ENCODE data around the gene PBRM1. TPM values are rescaled to one million over a fixed set of nuclear protein-coding genes. Genes with fewer than 3 reads are reported as not detected.

The PBRM1 gene
- total and polyA plus RNA-seq, 2 experiments from 2014 or later = 42.6 to 60.3 TPM

DNA sequence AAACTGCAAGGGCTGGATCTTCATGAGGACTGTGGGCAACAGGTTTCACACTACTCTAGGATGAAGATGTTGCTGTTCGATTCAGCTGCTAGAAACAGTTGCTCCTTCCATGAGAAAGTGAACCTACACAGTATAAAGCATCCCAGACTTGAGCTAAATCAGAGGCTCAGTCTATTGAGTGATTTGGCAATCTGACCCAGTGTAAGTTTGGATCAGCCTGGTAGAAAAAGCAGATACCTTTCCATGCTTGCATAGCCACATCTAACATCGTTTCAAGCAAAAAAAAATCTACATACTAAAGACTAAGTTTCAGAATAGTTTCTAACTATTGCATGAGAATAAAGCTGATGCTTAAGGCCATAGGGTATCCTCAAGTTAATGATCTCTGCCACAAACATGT lies 144.7 kb downstream of the PBRM1 start:
- Histone ChIP-seq H2AFZ (no peak overlapping the region), H3K9me3 (ENCODE audit: low read depth) (no peaks in the 10 kb centered on the region), H3K4me3 (no peak overlapping the region), H3K4me1 (ENCODE audit: insufficient read depth) (peaks cover 37% of the 10 kb centered on the region), H3F3A (ENCODE audit: insufficient read depth) (peaks cover 52% of the 10 kb centered on the region), H3K9me2 (ENCODE audit: insufficient read depth) (no peaks in the 10 kb centered on the region), H3K27me3 (replicated peaks; ENCODE audit: insufficient read depth) (no peaks in the 10 kb centered on the region), H3K4me2 (ENCODE audit: unreplicated experiment) (no peak overlapping the region), H3K79me2 (ENCODE audit: insufficient read depth) (peaks cover 88% of the 10 kb centered on the region), H4K20me1 (ENCODE audit: insufficient read depth) (no peaks in the 10 kb centered on the region), H3K27ac (no peak overlapping the region), H3K36me3 (ENCODE audit: low read depth) (peaks cover 7% of the 10 kb centered on the region), H3K9ac (no peak overlapping the region)
- TF ChIP-seq EZH2phosphoT487 (IDR thresholded peaks at IDR 0.05; ENCODE audit: insufficient read depth, low read depth) (no peak), EZH2 (IDR thresholded peaks at IDR 0.05; ENCODE audit: insufficient read depth, poor library complexity, severe bottlenecking) (no peak)
- no peak for DNase-seq
- in situ Hi-C loops (cut with MboI) = no loop called here
- WGBS, 2 experiments (ENCODE audit: low coverage in 1 of 2, low lambda C conversion rate in 2 of 2, missing lambda C conversion rate in 2 of 2) = 98 to 99% methylated on average over 2 of the region's 2 CpGs

DNA sequence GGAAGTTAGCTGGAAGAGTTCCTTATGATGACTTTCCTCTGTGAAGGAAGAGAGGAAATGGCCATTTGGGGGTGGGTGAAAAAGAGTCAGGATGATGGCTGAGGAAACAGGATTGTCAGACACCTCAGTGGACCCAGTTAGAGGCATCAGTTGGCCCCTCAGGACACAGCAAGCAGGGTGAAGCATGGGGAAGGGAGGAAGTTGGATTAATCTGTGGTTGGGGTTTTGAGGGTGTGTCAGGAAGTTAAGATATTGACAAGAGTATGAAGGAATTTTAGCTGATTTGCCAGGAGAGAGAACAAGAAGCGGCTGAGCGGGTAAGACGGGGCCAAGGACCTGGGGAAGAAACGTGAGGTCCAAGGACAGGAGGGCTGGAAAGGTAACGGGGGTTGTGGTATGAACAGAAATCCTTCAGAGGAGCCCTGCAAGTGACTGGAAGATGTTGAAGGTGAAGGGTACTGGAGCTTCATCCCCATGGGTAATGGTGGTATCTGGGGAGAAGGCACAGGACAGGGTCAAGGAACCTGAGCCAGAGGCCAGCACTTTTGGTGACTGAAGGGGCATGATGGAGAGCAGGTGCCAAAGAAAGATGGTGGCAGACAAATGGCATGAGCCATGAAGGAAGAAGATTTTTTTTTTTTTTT lies 146.6 kb downstream of the PBRM1 start:
- no peak for TF ChIP-seq EZH2phosphoT487 (IDR thresholded peaks at IDR 0.05; ENCODE audit: insufficient read depth, low read depth)
- no peak for TF ChIP-seq EZH2 (IDR thresholded peaks at IDR 0.05; ENCODE audit: insufficient read depth, poor library complexity, severe bottlenecking)
- Histone ChIP-seq H3K4me1 (ENCODE audit: insufficient read depth) (peaks cover 37% of the 10 kb centered on the region), H2AFZ (no peak overlapping the region), H3K27ac (no peak overlapping the region), H4K20me1 (ENCODE audit: insufficient read depth) (no peaks in the 10 kb centered on the region), H3K79me2 (ENCODE audit: insufficient read depth) (peaks cover 72% of the 10 kb centered on the region), H3K9ac (no peak overlapping the region), H3K4me2 (ENCODE audit: unreplicated experiment) (peak overlapping the region; percentile 62), H3K36me3 (ENCODE audit: low read depth) (peaks cover 6% of the 10 kb centered on the region), H3K9me2 (ENCODE audit: insufficient read depth) (no peaks in the 10 kb centered on the region), H3K9me3 (ENCODE audit: low read depth) (no peaks in the 10 kb centered on the region), H3K4me3 (0 out of 2 replicates have a peak overlapping the region, but pooled peaks have one; percentile 92), H3F3A (ENCODE audit: insufficient read depth) (peaks cover 42% of the 10 kb centered on the region), H3K27me3 (replicated peaks; ENCODE audit: insufficient read depth) (no peaks in the 10 kb centered on the region)
- in situ Hi-C loops (cut with MboI) = no loop called here
- WGBS, 2 experiments (ENCODE audit: low coverage in 1 of 2, low lambda C conversion rate in 2 of 2, missing lambda C conversion rate in 2 of 2) = 92 to 98% methylated on average over 5 of the region's 5 CpGs
- DNase-seq = no peak

DNA sequence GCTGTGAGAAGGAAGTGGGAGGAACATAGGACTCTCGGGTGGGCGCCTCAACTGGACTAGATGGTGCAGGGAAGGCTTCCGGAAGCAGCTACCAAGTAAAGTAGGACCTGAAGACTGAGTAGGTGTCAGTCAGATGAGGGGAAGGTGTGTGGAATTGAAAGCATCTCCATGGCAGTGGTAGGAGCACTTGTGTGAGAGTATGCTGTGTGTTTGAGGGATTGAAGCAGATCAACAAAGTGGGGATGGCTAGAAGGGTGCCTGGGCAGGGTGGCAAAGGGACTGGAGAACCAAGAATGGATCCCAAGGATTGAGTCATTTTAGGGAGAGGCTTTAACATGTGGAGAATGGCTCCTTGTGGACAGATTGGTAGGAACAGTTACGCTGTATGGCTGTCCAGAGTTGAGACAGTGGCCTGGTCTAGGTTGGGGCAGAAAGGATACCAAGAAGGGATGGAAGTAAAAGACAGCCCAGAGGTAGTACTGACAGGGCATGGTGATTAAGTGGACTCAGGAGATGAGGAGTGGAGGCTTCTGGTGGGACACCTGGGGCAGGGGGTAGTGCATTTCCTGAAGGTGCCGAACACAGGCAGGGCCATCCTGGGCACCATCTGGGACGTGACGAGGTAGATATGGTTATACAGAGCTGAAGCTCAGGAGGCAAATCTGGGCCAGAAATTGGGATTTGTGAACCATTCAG lies 147.8 kb downstream of the PBRM1 start:
- Histone ChIP-seq H3K4me1 (ENCODE audit: insufficient read depth) (peaks cover 37% of the 10 kb centered on the region), H3K4me2 (ENCODE audit: unreplicated experiment) (peak overlapping the region; percentile 97), H3K9ac (peak overlapping the region; percentile 94), H3K9me2 (ENCODE audit: insufficient read depth) (no peaks in the 10 kb centered on the region), H2AFZ (no peak overlapping the region), H3K36me3 (ENCODE audit: low read depth) (peaks cover 2% of the 10 kb centered on the region; the same call in 1 of the 2 replicates), H3K27me3 (replicated peaks; ENCODE audit: insufficient read depth) (no peaks in the 10 kb centered on the region), H3F3A (ENCODE audit: insufficient read depth) (peaks cover 38% of the 10 kb centered on the region), H3K79me2 (ENCODE audit: insufficient read depth) (peaks cover 64% of the 10 kb centered on the region), H3K4me3 (peak overlapping the region; percentile 92), H4K20me1 (ENCODE audit: insufficient read depth) (no peaks in the 10 kb centered on the region), H3K9me3 (ENCODE audit: low read depth) (no peaks in the 10 kb centered on the region), H3K27ac (peak overlapping the region; percentile 89)
- DNase-seq = peak; percentile 17
- in situ Hi-C loops (cut with MboI) = no loop called here
- 78 to 81% methylated on average over 7 of the region's 7 CpGs for WGBS, 2 experiments (ENCODE audit: low coverage in 1 of 2, low lambda C conversion rate in 2 of 2, missing lambda C conversion rate in 2 of 2)
- TF ChIP-seq EZH2 (IDR thresholded peaks at IDR 0.05; ENCODE audit: insufficient read depth, poor library complexity, severe bottlenecking) (no peak), EZH2phosphoT487 (IDR thresholded peaks at IDR 0.05; ENCODE audit: insufficient read depth, low read depth) (no peak)

DNA sequence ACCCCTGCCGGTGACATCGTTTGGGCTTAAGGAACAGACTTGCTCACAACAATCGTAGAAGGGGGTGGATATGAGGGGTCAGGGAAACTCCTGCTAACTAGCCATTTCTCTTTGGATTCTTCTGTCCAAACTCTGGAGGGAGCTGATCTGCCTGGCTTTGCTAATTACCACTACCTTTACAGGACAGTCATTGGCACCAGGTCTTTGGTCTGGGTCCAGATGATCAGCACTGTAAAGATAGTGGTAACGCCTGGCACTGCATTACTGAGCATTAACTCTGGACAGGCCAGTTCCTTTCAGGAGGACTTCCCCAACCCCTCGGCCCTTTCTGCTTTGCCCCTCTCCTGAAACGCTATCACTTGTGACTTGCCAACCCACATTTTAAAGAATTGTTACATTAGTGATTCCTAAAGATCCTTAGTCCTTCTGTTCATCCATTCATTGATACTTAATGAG lies 148.5 kb downstream of the PBRM1 start:
- Histone ChIP-seq H3K4me3 (peak overlapping the region; percentile 92), H3K79me2 (ENCODE audit: insufficient read depth) (peaks cover 65% of the 10 kb centered on the region), H3K4me2 (ENCODE audit: unreplicated experiment) (peak overlapping the region; percentile 97), H3K36me3 (ENCODE audit: low read depth) (peaks cover 2% of the 10 kb centered on the region; the same call in 1 of the 2 replicates), H3K9me2 (ENCODE audit: insufficient read depth) (no peaks in the 10 kb centered on the region), H4K20me1 (ENCODE audit: insufficient read depth) (no peaks in the 10 kb centered on the region), H2AFZ (peak overlapping the region; percentile 68), H3K27ac (peak overlapping the region; percentile 89), H3K27me3 (replicated peaks; ENCODE audit: insufficient read depth) (no peaks in the 10 kb centered on the region), H3F3A (ENCODE audit: insufficient read depth) (peaks cover 35% of the 10 kb centered on the region), H3K4me1 (ENCODE audit: insufficient read depth) (peaks cover 42% of the 10 kb centered on the region), H3K9ac (peak overlapping the region; percentile 94), H3K9me3 (ENCODE audit: low read depth) (no peaks in the 10 kb centered on the region)
- no peak for DNase-seq
- WGBS, 2 experiments (ENCODE audit: low coverage in 1 of 2, low lambda C conversion rate in 2 of 2, missing lambda C conversion rate in 2 of 2) = 1 to 3% methylated on average over 6 of the region's 6 CpGs
- in situ Hi-C loops (cut with MboI) = no loop called here
- TF ChIP-seq EZH2 (IDR thresholded peaks at IDR 0.05; ENCODE audit: insufficient read depth, poor library complexity, severe bottlenecking) = no peak
- TF ChIP-seq EZH2phosphoT487 (IDR thresholded peaks at IDR 0.05; ENCODE audit: insufficient read depth, low read depth) = no peak

Data from GM23248 (cell line).